SK-N-MC (cell line): ENCODE results near the gene RASEF.

Source experiments
- EZH2 ChIP-seq: fragments of 200-600 bp; sonication (generic); IDR thresholded peaks from one replicate; pipeline ENCODE4 v1.6.1; 2017; ENCODE audit warnings: antibody characterized with exemption
- POLR2AphosphoS5 ChIP-seq: IDR thresholded peaks from 2 replicates; pipeline ENCODE4 v1.6.1; 2012; ENCODE audit warnings: mild to moderate bottlenecking, low read depth, low read length, borderline replicate concordance

GRCh38 chr9:82938426-82939218, 124.3 kb downstream of the RASEF start:
- TF ChIP-seq POLR2AphosphoS5 (no peak), EZH2 (no peak)
